Putamen (tissue), 1 donor: ENCODE measurements around the gene CACNA2D2.

ENCODE experiments used
- DNase-seq: peaks from one replicate; pipeline ENCODE4 v3.0.0-alpha.2; 2016; ENCODE audit warnings: low spot score

Gene CACNA2D2

DNA sequence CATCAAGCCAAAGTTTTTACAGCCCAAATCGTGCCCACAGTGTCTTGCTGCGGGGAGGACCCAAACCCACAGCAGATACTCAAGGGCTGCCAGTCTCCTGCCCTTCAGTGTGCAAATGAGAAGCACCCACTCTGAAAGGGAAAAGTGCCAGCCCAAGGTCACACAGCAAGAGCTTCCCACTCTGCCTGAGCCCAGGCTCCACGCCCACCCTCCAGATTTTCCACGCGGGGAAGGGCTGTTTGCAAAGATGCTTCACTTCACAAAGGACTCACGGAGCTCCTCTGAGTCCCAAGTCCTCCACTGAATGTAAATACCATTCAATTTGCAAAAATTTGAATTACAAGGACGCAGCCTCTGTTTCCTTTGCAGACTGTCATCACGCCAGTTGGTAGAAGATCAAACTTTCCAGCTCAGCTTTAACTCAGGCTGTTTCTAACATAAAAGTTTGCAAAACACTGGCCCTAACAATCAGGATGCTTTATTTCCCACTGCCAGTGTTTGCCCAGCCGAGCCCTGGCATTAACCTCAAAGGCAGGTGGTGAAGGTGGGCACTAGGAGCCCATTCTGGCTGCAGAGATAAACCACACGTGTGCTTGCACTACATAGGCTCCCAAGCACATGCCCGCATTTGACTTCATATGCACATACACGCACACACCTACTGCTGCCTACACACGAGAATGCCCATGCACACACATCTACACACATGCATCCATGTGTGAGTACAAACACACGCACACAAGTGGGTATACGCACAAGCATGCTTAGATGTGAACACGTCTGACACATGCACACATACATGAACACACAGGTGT, 7.6 kb downstream of the CACNA2D2 start:
- no peak for DNase-seq

DNA sequence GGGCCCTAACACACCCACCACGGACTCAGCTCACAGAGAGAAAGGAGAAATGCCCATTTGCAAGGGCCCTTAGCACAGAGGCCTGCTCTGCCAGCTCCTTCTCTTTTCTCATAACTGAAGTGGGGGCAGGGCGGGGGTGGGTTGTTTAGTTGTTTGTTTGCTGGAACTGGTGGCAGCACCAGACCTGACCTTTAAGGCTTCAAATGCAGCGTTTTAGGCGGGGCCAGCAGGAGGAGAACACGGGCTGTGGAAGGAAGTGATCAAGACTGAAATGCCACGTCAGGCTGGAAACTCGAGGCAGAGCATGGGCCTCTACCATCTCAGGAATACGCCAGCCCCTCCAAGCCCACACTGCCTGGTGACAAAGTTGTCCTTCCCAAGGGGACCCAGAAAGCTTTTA, 9.3 kb downstream of the CACNA2D2 start:
- no peak for DNase-seq

GRCh38 chr3:50493623-50494022, 9.8 kb downstream of the CACNA2D2 start:
- no peak for DNase-seq

DNA sequence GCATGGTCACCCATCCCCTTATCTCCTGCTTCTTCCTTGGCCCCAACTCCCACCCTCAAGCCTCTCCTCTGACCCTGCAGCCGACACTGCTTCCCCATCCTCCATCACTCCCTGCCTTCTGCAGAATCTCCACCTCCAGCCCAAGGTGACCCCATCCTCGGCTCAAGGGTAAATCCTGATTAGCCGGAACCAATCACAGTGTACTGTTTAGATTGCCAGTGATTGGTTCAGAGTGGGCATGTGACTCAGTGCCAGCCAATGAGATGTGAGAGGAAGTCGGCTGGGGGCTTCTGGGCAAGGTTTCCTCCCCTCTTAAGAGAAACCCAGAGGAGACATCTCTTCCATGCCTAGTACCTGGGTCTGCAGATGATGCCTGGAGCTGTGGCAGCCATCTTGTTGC, 10.3 kb downstream of the CACNA2D2 start:
- no peak for DNase-seq

DNA sequence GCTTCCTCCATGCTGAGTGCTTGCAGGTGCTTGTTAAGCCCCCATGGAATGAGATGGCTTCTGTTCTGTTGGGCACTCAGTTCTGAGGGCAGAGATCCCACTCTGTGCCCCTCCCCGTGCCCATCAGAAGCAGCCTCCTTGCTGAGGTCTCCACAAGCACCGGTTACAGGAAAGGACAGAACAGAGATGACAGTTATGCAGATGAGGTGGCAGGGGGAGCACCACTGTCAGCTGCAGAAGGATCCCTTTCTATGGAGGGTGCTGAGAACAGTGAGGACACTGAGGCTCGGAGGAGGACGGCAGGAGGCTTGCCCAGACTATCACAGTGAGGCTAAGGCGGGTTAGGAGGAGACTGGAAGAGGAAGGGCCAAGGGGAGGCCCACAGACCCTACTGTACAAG, 12.4 kb downstream of the CACNA2D2 start:
- DNase-seq, result no peak

DNA sequence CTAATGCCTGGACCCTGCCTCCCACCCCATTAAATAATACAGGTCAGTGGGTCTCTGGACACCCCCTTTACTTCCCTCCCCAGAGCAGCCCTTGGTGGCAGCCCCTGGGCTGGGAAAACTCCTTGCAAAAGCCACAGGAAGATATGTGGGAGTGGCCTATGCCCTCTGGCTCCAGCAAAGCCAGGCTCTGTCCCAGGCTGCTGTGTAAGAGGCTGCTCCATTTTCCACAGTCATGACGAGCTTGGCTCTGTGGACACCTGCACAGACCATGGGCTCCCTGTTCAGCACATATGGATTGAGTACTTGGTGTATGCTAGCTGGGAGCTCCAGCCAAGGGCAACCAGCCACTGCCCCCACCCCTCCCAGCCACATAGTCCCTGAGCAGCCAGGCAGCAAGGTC, 13.0 kb downstream of the CACNA2D2 start:
- no peak for DNase-seq

DNA sequence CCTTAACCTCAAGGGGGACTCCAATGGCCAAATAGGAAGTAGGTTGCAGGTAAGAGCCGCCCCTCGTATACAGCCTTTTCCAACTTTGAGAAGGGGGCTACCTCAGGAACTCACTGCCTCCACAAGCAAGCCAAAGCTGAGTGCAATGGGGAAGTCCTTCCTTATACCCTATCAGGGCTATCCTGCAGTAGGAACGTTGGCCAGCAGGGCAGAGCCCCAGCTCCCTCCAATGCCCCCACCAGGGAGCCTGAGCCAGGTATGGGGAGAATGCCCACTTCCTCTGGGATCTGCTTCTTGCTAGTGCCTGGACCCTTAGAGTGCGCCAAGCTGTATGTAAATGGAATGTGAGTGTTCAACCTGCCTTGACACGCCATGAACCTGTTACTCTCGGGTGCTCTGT, 16.3 kb downstream of the CACNA2D2 start:
- no peak for DNase-seq

GRCh38 chr3:50486219-50486888, 17.1 kb downstream of the CACNA2D2 start:
- no peak for DNase-seq

DNA sequence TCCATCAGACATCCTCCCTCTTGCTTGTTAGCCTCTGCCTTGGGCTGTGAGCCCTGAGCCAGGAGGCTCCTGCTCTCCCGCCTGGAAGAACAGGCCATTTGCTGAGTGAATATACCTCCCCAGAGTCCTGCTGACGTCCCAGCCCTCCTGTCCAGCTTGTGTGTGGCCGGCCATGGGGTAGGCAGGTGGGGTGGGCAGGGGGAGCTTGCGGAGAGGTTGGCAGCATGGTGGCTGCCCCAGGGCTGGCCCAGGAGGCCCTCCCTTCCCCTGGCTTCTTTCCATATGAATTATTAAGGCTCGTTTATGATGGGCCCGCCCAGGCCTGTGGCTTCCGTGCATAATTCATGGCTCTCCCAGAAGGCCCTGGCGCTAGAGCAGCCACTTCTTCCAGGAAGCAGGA, 18.7 kb downstream of the CACNA2D2 start:
- no peak for DNase-seq

GRCh38 chr3:50483374-50483773, 20.1 kb downstream of the CACNA2D2 start:
- DNase-seq, result no peak

DNA sequence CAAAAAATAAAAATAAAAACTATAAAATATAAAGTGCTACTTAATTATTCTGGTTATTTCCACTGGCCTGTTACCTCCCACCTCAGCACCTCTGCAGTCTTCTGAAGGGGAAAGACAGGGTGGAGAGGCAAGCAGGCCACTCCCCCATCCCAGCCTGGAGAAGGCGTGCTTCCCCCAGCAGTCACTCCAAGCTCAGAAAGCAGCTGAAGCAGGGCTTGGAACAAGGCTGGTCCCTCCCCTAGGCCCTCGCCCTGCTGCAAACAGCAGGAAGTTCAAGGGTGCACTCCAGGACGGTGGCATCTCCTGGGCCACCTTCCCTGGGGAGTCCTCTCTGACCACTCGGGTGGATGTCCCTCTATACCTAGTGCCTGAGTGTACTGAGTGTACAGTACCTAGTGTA, 21.4 kb downstream of the CACNA2D2 start:
- DNase-seq, result no peak

DNA sequence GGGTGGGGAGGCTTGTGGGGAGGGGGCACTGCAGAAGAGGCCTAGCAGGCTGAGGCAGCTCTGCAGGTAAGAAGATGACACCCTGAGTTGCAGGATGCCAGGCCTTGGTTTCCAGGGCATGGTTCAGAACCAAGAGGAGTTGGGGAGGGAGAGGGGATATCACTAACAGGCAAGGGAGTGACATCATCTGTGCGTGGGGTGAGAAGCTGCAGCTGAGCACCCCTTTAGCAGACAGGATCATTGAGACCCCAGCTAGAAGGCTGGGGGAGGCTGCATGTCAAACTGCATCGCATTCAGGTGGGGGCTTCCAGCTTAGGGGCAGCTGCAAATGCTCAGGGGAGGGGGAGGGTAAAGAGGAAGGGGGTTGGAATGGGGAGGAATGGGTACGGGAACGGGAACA, 23.0 kb downstream of the CACNA2D2 start:
- DNase-seq, result no peak

GRCh38 chr3:50479523-50479922, 23.9 kb downstream of the CACNA2D2 start:
- no peak for DNase-seq

GRCh38 chr3:50478671-50479260, 24.7 kb downstream of the CACNA2D2 start:
- no peak for DNase-seq

GRCh38 chr3:50478051-50478450, 25.4 kb downstream of the CACNA2D2 start:
- DNase-seq, result no peak

GRCh38 chr3:50475348-50475747, 28.1 kb downstream of the CACNA2D2 start:
- no peak for DNase-seq

GRCh38 chr3:50474717-50475116, 28.7 kb downstream of the CACNA2D2 start:
- no peak for DNase-seq

DNA sequence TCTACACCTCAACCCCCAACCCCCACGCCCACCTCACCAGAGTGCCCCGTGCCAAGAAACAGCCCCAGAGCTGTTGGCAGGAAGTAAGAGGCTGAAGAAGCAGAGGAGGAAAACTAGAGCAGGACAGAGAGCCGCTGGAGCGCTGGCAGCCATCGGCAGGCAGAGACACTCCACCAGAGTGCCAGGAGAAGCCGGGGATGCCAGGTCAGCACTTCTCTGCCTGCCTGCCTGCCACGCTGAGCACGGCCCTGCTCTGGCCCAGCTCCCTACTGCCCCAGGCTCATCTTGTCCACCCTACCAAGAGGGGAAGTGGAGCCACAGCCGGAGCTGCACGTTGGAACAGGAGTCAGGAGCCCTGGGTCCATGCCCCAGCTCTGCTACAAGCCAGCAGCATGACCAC, 29.7 kb downstream of the CACNA2D2 start:
- DNase-seq, result no peak

- DNase-seq, result no peak
Observed at GRCh38 chr3:50472958-50473357, 30.5 kb downstream of the CACNA2D2 start.

DNA sequence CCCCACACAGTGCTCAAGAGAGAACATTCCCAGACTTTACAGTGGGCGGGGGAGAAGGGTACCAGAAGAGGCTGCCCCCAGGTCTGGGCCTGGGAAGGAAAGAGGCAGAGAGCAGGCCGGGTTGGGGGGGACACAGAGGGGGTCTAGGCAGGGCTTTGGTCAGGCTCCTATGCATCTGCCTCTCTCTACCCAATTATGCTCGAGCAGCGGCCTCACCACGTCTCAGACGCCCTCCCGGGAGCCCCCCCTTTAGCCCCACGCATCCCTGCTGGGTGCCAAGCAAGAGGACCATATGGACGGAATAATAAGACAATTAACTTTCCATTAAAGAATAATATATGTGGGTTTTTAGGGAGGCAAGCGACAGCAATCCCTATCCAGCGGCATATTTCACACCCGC, 32.8 kb downstream of the CACNA2D2 start:
- no peak for DNase-seq

GRCh38 chr3:50467919-50468318, 35.5 kb downstream of the CACNA2D2 start:
- no peak for DNase-seq

DNA sequence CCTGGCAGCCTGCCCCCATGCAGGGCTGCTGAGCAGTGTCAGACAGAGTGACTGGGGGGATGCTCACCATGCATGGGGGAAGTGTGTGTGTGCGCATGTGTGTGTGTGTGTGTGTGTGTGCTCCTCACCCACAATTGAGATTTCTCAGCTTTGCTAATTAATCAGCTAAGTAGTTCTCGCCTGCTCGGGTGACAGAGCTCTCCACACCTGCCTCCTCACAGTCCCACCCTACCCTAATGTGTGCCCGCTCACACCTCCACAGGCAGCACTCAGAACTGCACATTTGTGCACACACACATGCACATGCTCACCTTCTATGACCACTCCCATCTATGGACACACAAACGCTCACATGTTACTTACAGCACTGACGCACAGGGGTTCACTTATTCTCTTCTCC, 37.3 kb downstream of the CACNA2D2 start:
- DNase-seq, result no peak

- DNase-seq, result no peak
Observed at GRCh38 chr3:50464569-50464968, 38.9 kb downstream of the CACNA2D2 start.
